Measurements from ENCODE around the gene BBX.

Gene BBX

GRCh38 chr3:107845380-107846278 lies 322.9 kb downstream of the BBX start:
- peak in 1 of 2 experiments; percentile 9 for DNase-seq (ENCODE audit: low read depth in 2 of 2)

- peak in 1 of 2 experiments; percentile 11 for DNase-seq (ENCODE audit: low read depth in 2 of 2)
Measured at GRCh38 chr3:107846279-107846852, 323.6 kb downstream of the BBX start.

- no peak for DNase-seq (ENCODE audit: low read depth in 2 of 2)
Measured at GRCh38 chr3:107847791-107848190, 325.0 kb downstream of the BBX start.

- no peak for DNase-seq (ENCODE audit: low read depth in 2 of 2)
Measured at GRCh38 chr3:107848351-107848915, 325.7 kb downstream of the BBX start.

- no peak for DNase-seq (ENCODE audit: low read depth in 2 of 2)
Measured at GRCh38 chr3:107850681-107851080, 327.9 kb downstream of the BBX start.

- no peak for DNase-seq (ENCODE audit: low read depth in 2 of 2)
Measured at GRCh38 chr3:107853821-107854220, 331.1 kb downstream of the BBX start.

GRCh38 chr3:107854733-107855132 lies 332.0 kb downstream of the BBX start:
- DNase-seq (ENCODE audit: low read depth in 2 of 2) = no peak

- no peak for DNase-seq (ENCODE audit: low read depth in 2 of 2)
Measured at GRCh38 chr3:107855710-107856109, 332.9 kb downstream of the BBX start.

GRCh38 chr3:107857854-107858253 lies 335.1 kb downstream of the BBX start:
- no peak for DNase-seq (ENCODE audit: low read depth in 2 of 2)

GRCh38 chr3:107858876-107859275 lies 336.1 kb downstream of the BBX start:
- DNase-seq (ENCODE audit: low read depth in 2 of 2) = no peak
